GM12891 (cell line): Measurements from ENCODE around the gene LCAT.

Experiments used
- PAX5 ChIP-seq: IDR thresholded peaks from 2 replicates; pipeline ENCODE4 v1.6.1; 2011; ENCODE audit warnings: low read length, moderate library complexity, mild to moderate bottlenecking; ENCODE audit not compliant: insufficient read depth, severe bottlenecking
- POLR2A ChIP-seq: IDR thresholded peaks from 2 replicates; pipeline ENCODE4 v1.6.1; 2011; ENCODE audit warnings: low read depth, low read length, control low read depth
- POLR2AphosphoS5 ChIP-seq: IDR thresholded peaks from 2 replicates; pipeline ENCODE4 v1.6.1; 2011; ENCODE audit warnings: low read depth, low read length, control low read depth
- POU2F2 ChIP-seq: IDR thresholded peaks from 2 replicates; pipeline ENCODE4 v1.6.1; 2011; ENCODE audit warnings: low read depth, mild to moderate bottlenecking, control low read depth, low read length, moderate library complexity
- SPI1 ChIP-seq: IDR thresholded peaks from 2 replicates; pipeline ENCODE4 v1.6.1; 2011; ENCODE audit warnings: low read depth, low read length, control low read depth
- TAF1 ChIP-seq: IDR thresholded peaks from 2 replicates; pipeline ENCODE4 v1.6.1; 2011; ENCODE audit warnings: low read depth, low read length, control low read depth

DNA sequence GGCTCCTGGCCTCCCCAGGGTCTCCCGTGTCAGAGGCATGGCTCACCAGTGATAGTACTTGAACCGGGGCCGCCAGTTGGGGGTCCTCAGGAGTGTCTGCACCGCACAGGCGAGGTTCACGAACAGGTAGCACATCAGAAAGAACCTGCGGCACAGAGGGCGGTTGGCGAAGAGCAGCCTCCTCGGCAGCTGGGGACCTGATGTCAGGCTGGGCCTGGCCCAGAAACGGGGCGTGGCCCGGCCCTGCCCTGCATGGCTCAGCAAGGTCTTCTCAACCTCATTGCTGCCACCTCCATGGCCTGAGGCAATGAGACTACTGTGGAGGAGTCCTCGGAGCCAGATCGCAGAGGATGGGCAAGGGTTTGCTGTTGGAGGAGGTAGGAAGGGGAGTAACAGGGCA lies 4.1 kb upstream of the LCAT start:
- TF ChIP-seq POLR2A (no peak), SPI1 (no peak), POLR2AphosphoS5 (no peak), TAF1 (no peak), PAX5 (no peak), POU2F2 (no peak)
